ENCODE data around the gene PPFIBP2.

- TF ChIP-seq MAX (IDR thresholded peaks at IDR 0.05; ENCODE audit: low read depth, low read length), result no peak
- TF ChIP-seq, protein P1, sequence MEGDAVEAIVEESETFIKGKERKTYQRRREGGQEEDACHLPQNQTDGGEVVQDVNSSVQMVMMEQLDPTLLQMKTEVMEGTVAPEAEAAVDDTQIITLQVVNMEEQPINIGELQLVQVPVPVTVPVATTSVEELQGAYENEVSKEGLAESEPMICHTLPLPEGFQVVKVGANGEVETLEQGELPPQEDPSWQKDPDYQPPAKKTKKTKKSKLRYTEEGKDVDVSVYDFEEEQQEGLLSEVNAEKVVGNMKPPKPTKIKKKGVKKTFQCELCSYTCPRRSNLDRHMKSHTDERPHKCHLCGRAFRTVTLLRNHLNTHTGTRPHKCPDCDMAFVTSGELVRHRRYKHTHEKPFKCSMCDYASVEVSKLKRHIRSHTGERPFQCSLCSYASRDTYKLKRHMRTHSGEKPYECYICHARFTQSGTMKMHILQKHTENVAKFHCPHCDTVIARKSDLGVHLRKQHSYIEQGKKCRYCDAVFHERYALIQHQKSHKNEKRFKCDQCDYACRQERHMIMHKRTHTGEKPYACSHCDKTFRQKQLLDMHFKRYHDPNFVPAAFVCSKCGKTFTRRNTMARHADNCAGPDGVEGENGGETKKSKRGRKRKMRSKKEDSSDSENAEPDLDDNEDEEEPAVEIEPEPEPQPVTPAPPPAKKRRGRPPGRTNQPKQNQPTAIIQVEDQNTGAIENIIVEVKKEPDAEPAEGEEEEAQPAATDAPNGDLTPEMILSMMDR (IDR thresholded peaks at IDR 0.05 in 2 of 3, conservative IDR thresholded peaks at IDR 0.05 in 1 of 3; ENCODE audit: control insufficient read depth in 2 of 3, extremely low read depth in 1 of 3, insufficient read depth in 1 of 3, low read depth in 3 of 3, low read length in 3 of 3), result no peak
- no peak for TF ChIP-seq GABPA (IDR thresholded peaks at IDR 0.05; ENCODE audit: low read depth)
- TF ChIP-seq ZZZ3 (IDR thresholded peaks at IDR 0.05; ENCODE audit: control insufficient read depth, insufficient read length, low read depth), result no peak
- TF ChIP-seq MYC (IDR thresholded peaks at IDR 0.05; ENCODE audit: insufficient read depth, insufficient read length, insufficient replicate concordance, low read length, severe bottlenecking), result no peak
- TF ChIP-seq EGR1 (IDR thresholded peaks at IDR 0.05; ENCODE audit: borderline replicate concordance in 1 of 2, low read depth in 2 of 2, low read length in 2 of 2), result no peak
- no peak for TF ChIP-seq POLR2AphosphoS5 (IDR thresholded peaks at IDR 0.05; ENCODE audit: low read length)
- no peak for TF ChIP-seq ZNF622 (IDR thresholded peaks at IDR 0.05)
These were observed 62.3 kb downstream of the PPFIBP2 start for GRCh38 chr11:7575841-7576725.

Measured in GM12878 (cell line).